ENCODE measurements around the gene TOR3A.
"Not testable (repeated sequence)": the region's sequence is repeated elsewhere in the genome, so short reads cannot be mapped to it uniquely, and the experiment has no call there.

Gene TOR3A

GRCh38 chr1:179081687-179082332, at the start of gene TOR3A:
Gene TOR3A (plus strand): TSS chr1:179082070. CDS start chr1:179082129, 59 bp downstream.
- DNase-seq (ENCODE audit: low spot score) = peak; percentile 93

GRCh38 chr1:179034720-179035119, 47.1 kb upstream of the TOR3A start:
- DNase-seq (ENCODE audit: low spot score) = peak; percentile 61

GRCh38 chr1:179036844-179037465, 44.9 kb upstream of the TOR3A start:
- no peak for DNase-seq (ENCODE audit: low spot score)

GRCh38 chr1:179038528-179039281, 43.2 kb upstream of the TOR3A start:
- DNase-seq (ENCODE audit: low spot score) = no peak

GRCh38 chr1:179039502-179040174, 42.2 kb upstream of the TOR3A start:
- DNase-seq (ENCODE audit: low spot score) = not testable (repeated sequence)

GRCh38 chr1:179040175-179040551, 41.7 kb upstream of the TOR3A start:
- DNase-seq (ENCODE audit: low spot score) = not testable (repeated sequence)

- no peak for DNase-seq (ENCODE audit: low spot score)
Measured at GRCh38 chr1:179042087-179042486, 39.8 kb upstream of the TOR3A start.

- DNase-seq (ENCODE audit: low spot score) = no peak
Measured at GRCh38 chr1:179042700-179043099, 39.2 kb upstream of the TOR3A start.

- DNase-seq (ENCODE audit: low spot score) = no peak
Measured at GRCh38 chr1:179043266-179043665, 38.6 kb upstream of the TOR3A start.

- DNase-seq (ENCODE audit: low spot score) = no peak
Measured at GRCh38 chr1:179043907-179044306, 38.0 kb upstream of the TOR3A start.

- DNase-seq (ENCODE audit: low spot score) = no peak
Measured at GRCh38 chr1:179046808-179047635, 34.8 kb upstream of the TOR3A start.

- DNase-seq (ENCODE audit: low spot score) = no peak
Measured at GRCh38 chr1:179047636-179047997, 34.3 kb upstream of the TOR3A start.

- no peak for DNase-seq (ENCODE audit: low spot score)
Measured at GRCh38 chr1:179048339-179049124, 33.3 kb upstream of the TOR3A start.

GRCh38 chr1:179052776-179053175, 29.1 kb upstream of the TOR3A start:
- DNase-seq (ENCODE audit: low spot score) = no peak

- DNase-seq (ENCODE audit: low spot score) = no peak
Measured at GRCh38 chr1:179053486-179053885, 28.4 kb upstream of the TOR3A start.

GRCh38 chr1:179055937-179056336, 25.9 kb upstream of the TOR3A start:
- DNase-seq (ENCODE audit: low spot score) = no peak

- DNase-seq (ENCODE audit: low spot score) = no peak
Measured at GRCh38 chr1:179058487-179059483, 23.1 kb upstream of the TOR3A start.

- no peak for DNase-seq (ENCODE audit: low spot score)
Measured at GRCh38 chr1:179061360-179062282, 20.2 kb upstream of the TOR3A start.

- DNase-seq (ENCODE audit: low spot score) = no peak
Measured at GRCh38 chr1:179066471-179066870, 15.4 kb upstream of the TOR3A start.

Measured in germinal center (tissue), 1 donor.